Kidney tubule cell (primary cell): ENCODE results near the gene APBB1IP.
A peak's percentile ranks its signal among the peaks of the same experiment; 100 is the strongest.

Source experiments
- DNase-seq: peaks from one replicate; pipeline ENCODE4 v3.0.0-alpha.2; 2018; ENCODE audit warnings: low spot score

The APBB1IP gene

DNA sequence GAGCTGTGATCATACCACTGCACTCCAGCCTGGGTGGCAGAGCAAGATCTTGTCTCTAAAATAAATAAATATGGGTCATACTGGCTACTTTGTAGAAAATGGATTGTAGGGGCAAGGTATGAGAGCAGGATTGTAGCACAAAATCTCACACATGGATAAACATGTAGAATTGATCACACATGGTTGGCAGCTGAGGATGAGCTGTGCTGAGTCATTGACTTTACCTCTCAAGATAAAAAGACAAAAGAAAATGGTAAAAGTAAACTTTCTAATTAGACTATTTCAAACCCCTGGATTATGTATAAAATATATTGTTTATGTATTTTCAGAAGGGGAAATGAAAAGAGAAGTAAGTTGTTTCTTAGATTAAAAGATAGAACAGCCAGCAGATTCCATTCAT, 69.3 kb downstream of the APBB1IP start:
- peak; percentile 50 for DNase-seq

- no peak for DNase-seq
These were observed 69.9 kb downstream of the APBB1IP start for GRCh38 chr10:26508016-26508415.

DNA sequence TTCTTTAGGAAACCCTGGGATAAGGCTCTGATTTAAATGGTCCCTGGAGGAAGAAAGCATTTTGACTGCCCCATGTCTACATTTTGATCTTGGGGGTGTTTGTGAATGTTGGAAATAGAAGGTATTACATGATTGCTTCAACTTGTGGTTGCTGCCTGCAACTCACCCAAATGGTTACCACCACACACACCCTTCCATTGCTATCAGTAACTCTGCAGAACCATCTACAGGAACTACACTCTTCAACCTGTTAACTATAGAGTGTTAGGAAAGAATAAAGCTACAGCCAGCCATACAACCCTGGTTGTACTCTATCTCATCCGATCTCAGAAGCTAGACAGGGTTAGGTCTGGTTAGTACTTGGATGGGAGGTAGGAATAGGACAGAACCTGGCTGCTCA, 71.2 kb downstream of the APBB1IP start:
- no peak for DNase-seq

GRCh38 chr10:26513101-26513500, 75.0 kb downstream of the APBB1IP start:
- no peak for DNase-seq

GRCh38 chr10:26516540-26517101, 78.5 kb downstream of the APBB1IP start:
- no peak for DNase-seq

GRCh38 chr10:26517141-26517867, 79.2 kb downstream of the APBB1IP start:
- no peak for DNase-seq

DNA sequence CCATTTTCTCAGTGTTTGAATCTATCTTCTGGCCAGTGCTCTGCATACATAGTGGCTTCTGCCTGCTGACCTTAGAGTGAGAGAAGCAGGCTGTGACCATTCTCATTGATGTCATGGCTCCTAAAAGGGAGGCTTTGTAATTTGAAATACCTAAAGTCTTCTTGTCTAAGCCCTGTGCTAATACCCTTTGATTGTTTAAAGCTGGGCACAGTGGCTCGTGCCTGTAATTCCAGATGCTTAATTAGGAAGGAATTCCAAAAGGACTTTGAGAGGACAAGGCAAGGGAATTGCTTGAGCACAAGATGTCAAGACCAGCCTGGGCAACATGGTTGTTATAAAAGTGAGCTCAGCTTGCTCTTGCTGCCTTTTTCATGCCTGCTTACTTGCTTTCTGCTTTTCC, 81.7 kb downstream of the APBB1IP start:
- no peak for DNase-seq

DNA sequence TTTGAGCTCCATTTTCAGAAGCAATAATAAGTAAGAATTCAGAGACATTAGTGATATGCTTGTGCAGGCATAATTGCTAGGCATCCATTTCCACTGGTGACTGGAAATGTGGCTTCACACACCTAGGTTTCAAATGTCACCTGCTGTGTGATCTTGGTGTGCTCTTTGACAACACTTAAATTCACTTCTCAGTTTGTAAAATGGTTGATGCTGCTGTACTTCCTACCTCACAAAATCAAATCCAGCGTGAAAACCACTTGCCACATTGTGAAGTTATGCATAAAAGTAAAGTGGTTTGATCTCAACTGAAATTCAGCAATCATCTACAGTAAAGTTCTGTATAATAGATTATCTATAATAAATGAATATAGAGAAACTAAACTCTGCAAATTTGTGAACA, 82.4 kb downstream of the APBB1IP start:
- DNase-seq = no peak

DNA sequence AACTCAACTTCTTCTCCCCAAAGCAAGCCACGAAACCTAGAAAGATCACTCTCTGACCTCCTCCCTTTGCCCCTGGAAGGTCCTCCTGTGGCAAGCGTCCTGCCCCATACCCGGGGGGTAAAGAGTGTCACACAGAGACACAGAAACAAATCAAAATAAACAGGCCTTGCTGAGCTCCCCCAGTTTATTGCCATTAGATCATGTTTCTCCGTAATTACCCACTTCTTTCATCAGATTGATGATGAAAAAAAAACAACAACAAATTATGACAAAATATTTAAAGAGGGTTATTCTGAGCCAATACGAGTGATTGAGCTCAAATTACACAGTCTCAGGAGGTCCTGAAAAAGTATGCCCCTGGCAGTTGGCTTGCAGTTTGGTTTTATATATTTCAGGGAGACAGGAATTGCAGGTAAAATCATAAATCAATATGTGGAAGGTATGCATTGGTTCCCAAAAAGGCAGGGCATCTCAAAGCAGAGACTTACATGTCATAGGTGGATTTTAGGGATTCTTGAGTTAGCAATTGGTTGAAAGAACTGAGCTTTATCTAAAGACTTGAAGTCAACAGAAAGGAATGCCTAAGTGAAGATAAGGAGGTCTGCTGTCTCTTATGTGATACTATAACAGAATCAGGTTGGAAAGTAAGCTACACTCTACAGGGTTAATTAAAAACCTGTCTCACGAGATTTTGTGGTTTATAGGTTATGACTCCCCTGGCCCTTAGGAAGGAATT, 86.2 kb downstream of the APBB1IP start:
- peak; percentile 2 for DNase-seq

GRCh38 chr10:26525586-26525985, 87.4 kb downstream of the APBB1IP start:
- no peak for DNase-seq

DNA sequence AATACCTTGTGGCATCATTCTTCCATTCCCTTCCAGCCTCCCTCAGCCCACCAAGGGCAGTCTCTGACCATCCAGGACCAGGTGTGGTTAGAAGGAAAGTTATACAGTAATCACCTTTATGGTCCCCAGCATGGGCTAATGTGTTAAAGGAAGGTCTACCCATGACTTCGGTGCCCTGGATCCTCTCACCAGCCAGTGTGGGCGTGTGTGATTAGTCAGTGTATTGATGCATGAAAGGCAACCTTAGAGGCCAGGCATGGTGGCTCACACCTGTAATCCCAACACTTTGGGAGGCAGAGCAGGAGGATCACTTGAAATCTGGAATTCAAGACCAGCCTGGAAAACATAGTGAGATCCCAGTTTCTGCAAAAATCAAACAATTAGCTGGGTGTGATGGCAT, 88.9 kb downstream of the APBB1IP start:
- DNase-seq = peak; percentile 14

GRCh38 chr10:26528048-26528447, 89.9 kb downstream of the APBB1IP start:
- no peak for DNase-seq

GRCh38 chr10:26528715-26529393, 90.7 kb downstream of the APBB1IP start:
- no peak for DNase-seq

DNA sequence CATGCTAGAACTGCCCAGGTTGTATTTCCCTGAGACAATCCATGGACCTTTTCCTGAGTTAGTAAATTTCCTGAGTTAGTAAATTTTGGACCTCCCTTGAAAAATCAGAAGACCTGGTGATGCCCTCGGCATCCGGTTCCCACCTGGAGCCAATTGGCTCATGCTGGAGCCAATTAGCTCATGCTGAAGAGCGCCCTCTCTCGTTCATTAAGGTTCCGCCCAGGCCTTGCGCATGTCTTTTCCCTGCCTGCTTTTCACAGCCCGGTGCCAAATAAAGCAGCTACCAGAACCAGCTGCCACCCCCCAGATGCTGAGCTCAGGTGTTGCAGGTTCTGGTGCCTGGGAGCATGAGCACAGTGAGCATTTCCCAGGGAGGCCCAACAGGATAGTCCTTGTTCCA, 96.2 kb downstream of the APBB1IP start:
- DNase-seq = no peak

DNA sequence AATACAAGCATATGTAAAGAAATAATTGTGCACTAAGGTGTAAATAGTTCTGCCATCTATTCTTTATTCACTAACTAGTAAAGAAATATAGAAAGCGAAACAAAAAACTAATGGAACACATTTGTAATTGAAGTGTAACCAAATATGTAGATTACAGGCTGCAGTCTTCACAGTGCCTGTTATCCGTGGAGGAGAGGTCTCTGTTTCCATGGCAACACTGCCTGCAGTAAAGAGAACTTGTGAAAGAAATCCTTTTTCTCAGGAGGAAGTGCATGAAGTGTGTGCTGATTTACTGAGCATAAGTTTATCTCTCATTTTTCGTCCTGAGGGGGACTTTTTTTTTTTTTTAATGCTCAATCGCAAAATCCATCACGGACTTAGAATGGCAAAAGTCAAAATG, 102.5 kb downstream of the APBB1IP start:
- DNase-seq = no peak

DNA sequence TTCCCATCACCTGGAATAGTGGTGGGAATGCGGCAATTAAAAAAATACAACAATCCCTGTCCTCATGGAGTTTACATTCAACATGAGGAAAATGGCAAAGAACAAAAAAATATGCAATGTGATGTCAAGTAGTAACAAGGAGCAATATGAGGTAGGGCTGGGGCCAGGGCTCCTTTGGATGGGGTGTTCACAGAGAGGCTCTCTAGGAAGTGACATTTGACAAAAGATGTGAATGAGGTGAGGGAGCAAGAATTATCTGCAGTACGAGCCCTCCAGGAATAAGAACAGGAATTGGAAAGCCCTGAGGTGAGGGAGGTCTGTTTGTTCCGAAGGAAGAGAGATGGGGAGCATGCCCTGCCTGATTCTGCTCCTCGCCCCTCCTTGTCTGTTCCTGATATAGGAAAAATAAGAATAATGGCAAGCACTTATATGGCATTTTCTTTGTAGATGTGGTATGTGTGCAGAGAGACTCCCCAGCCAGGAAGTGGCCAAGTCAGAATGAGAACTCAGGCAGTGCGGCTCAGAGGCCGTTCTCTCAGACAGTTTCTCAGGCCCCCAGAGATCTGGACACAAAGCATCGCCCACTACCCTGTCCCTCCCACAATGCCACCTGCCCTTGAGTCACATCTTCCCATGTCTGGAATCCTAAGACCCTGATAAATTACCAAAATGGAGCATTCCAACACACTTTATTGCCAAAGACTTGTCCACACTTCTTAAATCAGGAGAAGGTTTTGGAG, 105.6 kb downstream of the APBB1IP start:
- no peak for DNase-seq

GRCh38 chr10:26544932-26545331, 106.8 kb downstream of the APBB1IP start:
- no peak for DNase-seq

DNA sequence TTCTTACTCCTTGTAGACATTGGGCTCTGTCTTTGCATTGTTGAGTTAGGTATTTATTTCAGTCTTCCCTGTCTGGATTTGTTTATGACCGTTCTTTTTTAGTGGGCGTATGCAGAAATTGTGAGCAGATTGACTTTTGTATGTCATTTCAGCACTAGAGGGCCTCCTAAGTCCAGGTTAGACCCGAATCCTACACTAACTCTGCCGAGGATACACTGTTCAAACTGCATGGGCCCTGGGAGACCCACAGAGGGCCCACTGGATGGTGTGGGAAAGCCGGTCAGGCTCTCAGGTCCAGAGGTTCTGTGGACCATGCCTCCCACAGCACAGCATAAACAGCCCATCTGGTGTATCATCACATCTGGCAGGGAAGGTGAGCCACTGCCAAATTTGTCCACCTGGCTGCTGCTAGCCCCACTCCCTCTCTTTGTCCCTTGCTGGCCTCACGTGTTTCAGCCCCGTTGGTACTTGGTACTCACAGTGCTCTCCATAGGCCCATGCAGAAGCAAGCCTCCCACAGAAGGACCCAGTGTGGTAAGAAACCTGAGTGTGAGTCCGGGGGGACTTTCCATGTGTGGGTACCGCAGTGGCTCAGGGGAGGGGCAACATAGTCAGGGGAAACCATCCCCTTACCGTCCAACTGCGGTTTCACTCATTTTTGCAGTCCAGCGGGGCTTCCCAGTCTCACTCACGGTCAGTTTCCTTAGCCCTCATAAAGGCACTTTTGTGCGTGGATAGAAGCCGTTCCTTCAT, 112.8 kb downstream of the APBB1IP start:
- no peak for DNase-seq

- no peak for DNase-seq
These were observed 116.1 kb downstream of the APBB1IP start for GRCh38 chr10:26554246-26554645.

GRCh38 chr10:26555719-26556368, 117.7 kb downstream of the APBB1IP start:
- peak; percentile 86 for DNase-seq
